ENCODE measurements around the gene DEAF1. TPM values are rescaled to one million over a fixed set of nuclear protein-coding genes. Genes with fewer than 3 reads are reported as not detected.

The DEAF1 gene
- total RNA-seq, 2 experiments from 2014 or later, result 44.0 to 48.8 TPM

DNA sequence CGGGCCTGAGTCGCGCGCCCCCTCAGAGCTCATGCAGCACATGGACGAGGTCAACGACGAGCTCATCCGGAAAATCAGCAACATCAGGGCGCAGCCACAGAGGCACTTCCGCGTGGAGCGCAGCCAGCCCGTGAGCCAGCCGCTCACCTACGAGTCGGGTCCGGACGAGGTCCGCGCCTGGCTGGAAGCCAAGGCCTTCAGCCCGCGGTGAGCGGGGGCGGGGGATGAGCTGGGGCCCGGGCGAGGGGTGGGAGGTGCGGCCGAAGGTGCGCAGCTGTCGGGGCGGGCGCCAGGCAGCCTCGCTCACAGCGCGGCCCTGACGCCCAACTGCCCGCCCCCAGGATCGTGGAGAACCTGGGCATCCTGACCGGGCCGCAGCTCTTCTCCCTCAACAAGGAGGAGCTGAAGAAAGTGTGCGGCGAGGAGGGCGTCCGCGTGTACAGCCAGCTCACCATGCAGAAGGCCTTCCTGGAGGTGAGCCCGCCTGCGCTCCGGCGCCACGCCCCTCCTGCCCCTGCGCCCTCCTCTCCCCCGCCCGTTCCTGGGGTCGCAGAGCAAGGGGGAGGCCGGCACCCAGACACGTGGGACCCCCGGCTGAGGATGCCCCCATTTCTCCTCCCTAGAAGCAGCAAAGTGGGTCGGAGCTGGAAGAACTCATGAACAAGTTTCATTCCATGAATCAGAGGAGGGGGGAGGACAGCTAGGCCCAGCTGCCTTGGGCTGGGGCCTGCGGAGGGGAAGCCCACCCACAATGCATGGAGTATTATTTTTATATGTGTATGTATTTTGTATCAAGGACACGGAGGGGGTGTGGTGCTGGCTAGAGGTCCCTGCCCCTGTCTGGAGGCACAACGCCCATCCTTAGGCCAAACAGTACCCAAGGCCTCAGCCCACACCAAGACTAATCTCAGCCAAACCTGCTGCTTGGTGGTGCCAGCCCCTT, 31.5 kb upstream of the DEAF1 start:
- POLR2A ChIA-PET, result no interaction called here
- peak; percentile 53 for DNase-seq
- H3K27me3 Mint-ChIP-seq, result peaks cover 13% of the 10 kb centered on the region
- no peaks in the 10 kb centered on the region for H3K9me3 Mint-ChIP-seq
- CTCF ChIA-PET, result interaction anchor here (0.5 to 2.5 kb wide), 15 partner anchors 10 to 208 kb away, joined by 3 to 11 read pairs (median 3); partner anchors contain the start of gene TALDO1
- H3K4me1 Mint-ChIP-seq, result peaks cover 16% of the 10 kb centered on the region
- peak overlapping the region; percentile 46 for H3K27ac Mint-ChIP-seq
- H3K36me3 Mint-ChIP-seq (ENCODE audit: low read depth), result no peaks in the 10 kb centered on the region
- peak overlapping the region; percentile 51 for H3K4me3 Mint-ChIP-seq

DNA sequence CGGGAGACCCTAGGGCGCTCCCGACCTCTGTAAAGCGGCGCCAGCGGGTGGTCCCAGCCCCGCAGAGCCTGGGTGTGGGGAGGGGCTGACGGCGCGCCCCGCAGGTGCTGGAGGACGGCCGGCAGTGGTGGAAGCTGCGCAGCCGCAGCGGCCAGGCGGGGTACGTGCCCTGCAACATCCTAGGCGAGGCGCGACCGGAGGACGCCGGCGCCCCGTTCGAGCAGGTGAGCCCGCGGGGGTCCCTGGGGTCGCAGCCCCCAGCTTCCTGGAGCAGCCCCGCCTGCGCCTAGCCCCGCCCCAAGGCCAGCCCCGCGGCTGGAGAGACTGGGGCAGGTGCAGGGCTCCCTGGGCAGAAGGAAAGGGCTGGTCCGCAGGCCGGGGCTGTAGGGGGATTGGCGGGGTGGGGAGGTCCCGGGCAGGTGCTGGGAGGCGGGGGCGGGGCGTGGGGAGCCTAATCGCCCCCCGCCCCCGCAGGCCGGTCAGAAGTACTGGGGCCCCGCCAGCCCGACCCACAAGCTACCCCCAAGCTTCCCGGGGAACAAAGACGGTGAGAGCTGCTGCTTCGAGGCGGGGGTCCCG, 30.7 kb upstream of the DEAF1 start:
- peak overlapping the region; percentile 78 for H3K27ac Mint-ChIP-seq
- POLR2A ChIA-PET, result no interaction called here
- H3K36me3 Mint-ChIP-seq (ENCODE audit: low read depth), result no peaks in the 10 kb centered on the region
- peaks cover 19% of the 10 kb centered on the region for H3K4me1 Mint-ChIP-seq
- no peak for DNase-seq
- no peaks in the 10 kb centered on the region for H3K9me3 Mint-ChIP-seq
- CTCF ChIA-PET, result interaction anchor here (0.7 to 2.5 kb wide), 13 partner anchors 10 to 207 kb away, joined by 3 to 11 read pairs (median 3); partner anchors contain the start of gene TALDO1
- peak overlapping the region; percentile 49 for H3K4me3 Mint-ChIP-seq
- H3K27me3 Mint-ChIP-seq, result peaks cover 16% of the 10 kb centered on the region

GRCh38 chr11:724778-725386, 29.9 kb upstream of the DEAF1 start:
- Mint-ChIP-seq H3K4me3 (peak overlapping the region; percentile 57), H3K27me3 (peaks cover 20% of the 10 kb centered on the region), H3K36me3 (ENCODE audit: low read depth) (no peaks in the 10 kb centered on the region), H3K27ac (peak overlapping the region; percentile 78), H3K4me1 (peaks cover 19% of the 10 kb centered on the region), H3K9me3 (no peaks in the 10 kb centered on the region)
- POLR2A ChIA-PET, result no interaction called here
- no peak for DNase-seq
- CTCF ChIA-PET, result interaction anchor here (1.0 to 3.4 kb wide), 10 partner anchors 9 to 206 kb away, joined by 3 to 16 read pairs (median 6); partner anchors contain the start of genes DEAF1, LMNTD2 and TMEM80

DNA sequence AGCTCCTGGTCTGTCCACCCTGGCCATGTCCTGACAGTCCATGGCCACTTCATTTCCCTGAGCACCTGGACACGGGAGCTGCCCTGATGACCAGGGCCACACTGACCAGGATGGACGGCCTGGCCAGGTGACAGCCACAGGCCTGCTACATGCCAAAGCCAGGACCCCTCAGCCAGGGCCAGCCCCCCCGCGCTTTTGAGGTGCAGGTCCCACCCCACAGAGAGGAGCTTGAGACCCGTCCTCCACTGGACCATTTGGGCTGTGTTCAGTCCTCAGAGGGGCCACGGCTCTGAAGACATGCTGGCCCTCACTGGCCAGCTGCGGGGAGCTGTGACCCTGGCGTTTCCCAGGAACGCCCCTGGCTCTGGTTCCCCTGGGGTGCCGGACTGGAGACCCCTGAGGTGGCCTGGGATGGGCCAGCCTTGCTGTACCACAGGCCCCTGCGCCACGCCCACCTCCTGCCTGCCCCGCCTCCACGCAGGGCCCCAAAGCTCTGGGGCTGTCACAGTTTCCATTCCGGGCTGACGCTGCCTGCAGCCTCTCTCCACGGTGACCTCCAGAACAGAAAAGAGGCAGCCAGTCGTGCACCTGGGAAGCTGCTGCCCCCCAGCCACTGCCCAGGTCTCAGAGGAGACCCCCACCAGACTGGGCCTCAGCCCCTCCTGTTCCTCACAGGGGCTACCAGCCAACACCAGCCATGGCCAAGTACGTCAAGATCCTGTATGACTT, 29.2 kb upstream of the DEAF1 start:
- POLR2A ChIA-PET, result no interaction called here
- peak overlapping the region; percentile 1 for H3K4me3 Mint-ChIP-seq
- H3K4me1 Mint-ChIP-seq, result peaks cover 21% of the 10 kb centered on the region
- H3K27me3 Mint-ChIP-seq, result peaks cover 25% of the 10 kb centered on the region
- no peak overlapping the region for H3K27ac Mint-ChIP-seq
- H3K9me3 Mint-ChIP-seq, result no peaks in the 10 kb centered on the region
- no peak for DNase-seq
- no peaks in the 10 kb centered on the region for H3K36me3 Mint-ChIP-seq (ENCODE audit: low read depth)
- CTCF ChIA-PET, result interaction anchor here (1.0 to 3.4 kb wide), 8 partner anchors 9 to 169 kb away, joined by 3 to 16 read pairs (median 5); partner anchors contain the start of genes DEAF1, LMNTD2 and TMEM80

GRCh38 chr11:723120-723883, 28.3 kb upstream of the DEAF1 start:
- ChIA-PET POLR2A (no interaction called here), CTCF (interaction anchor here (0.7 to 3.4 kb wide), 14 partner anchors 10 to 169 kb away, joined by 3 to 16 read pairs (median 4); partner anchors contain the start of genes DEAF1, EPS8L2, LMNTD2 and TMEM80)
- no peaks in the 10 kb centered on the region for H3K36me3 Mint-ChIP-seq (ENCODE audit: low read depth)
- DNase-seq, result peak; percentile 72
- H3K9me3 Mint-ChIP-seq, result no peaks in the 10 kb centered on the region
- H3K27me3 Mint-ChIP-seq, result peaks cover 27% of the 10 kb centered on the region
- H3K4me3 Mint-ChIP-seq, result no peak overlapping the region
- H3K27ac Mint-ChIP-seq, result peak overlapping the region; percentile 78
- H3K4me1 Mint-ChIP-seq, result peaks cover 21% of the 10 kb centered on the region

DNA sequence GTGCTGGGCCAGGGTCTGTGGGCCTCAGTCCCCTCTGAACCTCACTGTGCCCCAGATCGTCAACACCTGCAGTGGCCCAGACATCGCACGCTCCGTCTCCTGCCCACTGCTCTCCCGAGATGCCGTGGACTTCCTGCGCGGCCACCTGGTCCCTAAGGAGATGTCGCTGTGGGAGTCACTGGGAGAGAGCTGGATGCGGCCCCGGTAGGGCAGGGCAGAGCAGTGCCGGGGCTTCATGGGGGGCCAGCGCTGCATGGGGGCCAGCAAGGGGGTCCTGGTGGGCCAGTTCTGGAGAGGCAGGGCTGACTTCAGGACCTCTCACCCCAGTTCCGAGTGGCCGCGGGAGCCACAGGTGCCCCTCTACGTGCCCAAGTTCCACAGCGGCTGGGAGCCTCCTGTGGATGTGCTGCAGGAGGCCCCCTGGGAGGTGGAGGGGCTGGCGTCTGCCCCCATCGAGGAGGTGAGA, 27.4 kb upstream of the DEAF1 start:
- ChIA-PET CTCF (interaction anchor here (0.8 to 3.4 kb wide), 10 partner anchors 10 to 168 kb away, joined by 3 to 16 read pairs (median 4); partner anchors contain the start of genes DEAF1, EPS8L2 and TMEM80), POLR2A (no interaction called here)
- Mint-ChIP-seq H3K4me3 (no peak overlapping the region), H3K4me1 (peaks cover 21% of the 10 kb centered on the region), H3K36me3 (ENCODE audit: low read depth) (no peaks in the 10 kb centered on the region), H3K9me3 (no peaks in the 10 kb centered on the region), H3K27me3 (peaks cover 27% of the 10 kb centered on the region), H3K27ac (no peak overlapping the region)
- no peak for DNase-seq

GRCh38 chr11:721741-722345, 26.8 kb upstream of the DEAF1 start:
- Mint-ChIP-seq H3K4me3 (no peak overlapping the region), H3K27ac (no peak overlapping the region), H3K9me3 (no peaks in the 10 kb centered on the region), H3K27me3 (peaks cover 27% of the 10 kb centered on the region), H3K4me1 (peaks cover 19% of the 10 kb centered on the region), H3K36me3 (ENCODE audit: low read depth) (no peaks in the 10 kb centered on the region)
- POLR2A ChIA-PET, result no interaction called here
- CTCF ChIA-PET, result interaction anchor here (1.0 to 3.4 kb wide), 9 partner anchors 10 to 167 kb away, joined by 3 to 16 read pairs (median 4); partner anchors contain the start of genes DEAF1 and TMEM80
- peak; percentile 63 for DNase-seq

GRCh38 chr11:721247-721740, 26.3 kb upstream of the DEAF1 start:
- H3K36me3 Mint-ChIP-seq (ENCODE audit: low read depth), result no peaks in the 10 kb centered on the region
- H3K9me3 Mint-ChIP-seq, result no peaks in the 10 kb centered on the region
- ChIA-PET CTCF (interaction anchor here (1.3 to 3.4 kb wide), 6 partner anchors 9 to 167 kb away, joined by 3 to 16 read pairs (median 4); partner anchors contain the start of genes DEAF1 and TMEM80), POLR2A (no interaction called here)
- no peak for DNase-seq
- no peak overlapping the region for H3K27ac Mint-ChIP-seq
- peaks cover 29% of the 10 kb centered on the region for H3K27me3 Mint-ChIP-seq
- no peak overlapping the region for H3K4me3 Mint-ChIP-seq
- H3K4me1 Mint-ChIP-seq, result peaks cover 16% of the 10 kb centered on the region

DNA sequence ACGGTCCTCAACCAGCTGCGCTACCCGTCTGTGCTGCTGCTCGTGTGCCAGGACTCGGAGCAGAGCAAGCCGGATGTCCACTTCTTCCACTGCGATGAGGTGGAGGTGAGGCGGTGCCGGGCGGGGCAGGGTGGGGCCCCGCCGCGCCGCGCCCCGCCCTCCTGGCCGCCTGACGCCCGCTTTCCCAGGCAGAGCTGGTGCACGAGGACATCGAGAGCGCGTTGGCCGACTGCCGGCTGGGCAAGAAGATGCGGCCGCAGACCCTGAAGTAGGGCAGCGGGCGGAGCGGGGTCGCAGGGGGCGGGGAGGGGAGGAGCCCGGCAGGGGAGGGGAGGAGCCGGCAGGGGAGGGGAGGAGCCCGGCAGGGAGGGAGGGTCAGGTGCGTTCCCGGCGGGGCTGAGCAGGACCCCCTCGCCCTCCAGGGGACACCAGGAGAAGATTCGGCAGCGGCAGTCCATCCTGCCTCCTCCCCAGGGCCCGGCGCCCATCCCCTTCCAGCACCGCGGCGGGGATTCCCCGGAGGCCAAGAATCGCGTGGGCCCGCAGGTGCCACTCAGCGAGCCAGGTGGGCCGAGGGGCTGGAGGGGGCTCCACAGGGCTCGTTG, 25.7 kb upstream of the DEAF1 start:
- Mint-ChIP-seq H3K4me3 (no peak overlapping the region), H3K27me3 (peaks cover 29% of the 10 kb centered on the region), H3K9me3 (no peaks in the 10 kb centered on the region), H3K27ac (no peak overlapping the region), H3K36me3 (ENCODE audit: low read depth) (no peaks in the 10 kb centered on the region), H3K4me1 (peaks cover 16% of the 10 kb centered on the region)
- peak; percentile 26 for DNase-seq
- ChIA-PET CTCF (interaction anchor here (1.3 to 2.0 kb wide), 3 partner anchors 9 to 166 kb away, joined by 3 to 8 read pairs (median 4); no protein-coding TSS in a partner anchor), POLR2A (no interaction called here)

GRCh38 chr11:720017-720641, 25.1 kb upstream of the DEAF1 start:
- peaks cover 14% of the 10 kb centered on the region for H3K4me1 Mint-ChIP-seq
- no peak overlapping the region for H3K4me3 Mint-ChIP-seq
- no peak overlapping the region for H3K27ac Mint-ChIP-seq
- H3K36me3 Mint-ChIP-seq (ENCODE audit: low read depth), result no peaks in the 10 kb centered on the region
- peaks cover 3% of the 10 kb centered on the region for H3K9me3 Mint-ChIP-seq
- DNase-seq, result no peak
- POLR2A ChIA-PET, result no interaction called here
- H3K27me3 Mint-ChIP-seq, result peaks cover 28% of the 10 kb centered on the region
- CTCF ChIA-PET, result interaction anchor here (1.3 to 1.7 kb wide), 3 partner anchors 16 to 166 kb away, joined by 3 to 5 read pairs (median 4); no protein-coding TSS in a partner anchor

Measured in activated CD4-positive, alpha-beta T cell treated with anti-CD3 and anti-CD28 coated beads, Interleukin-2, amount 10 ng/mL, durations not matched to agents 7 days and 5 days (primary cell).